Ureter (tissue), 1 donor: ENCODE results near the gene SH3BGRL2. TPM values are rescaled to one million over a fixed set of nuclear protein-coding genes. Genes with fewer than 3 reads are reported as not detected.

Experiments
- DNase-seq: peaks from one replicate; pipeline ENCODE4 v3.0.0-alpha.2; 2020; ENCODE audit warnings: low spot score
- total RNA-seq: library from RNA; stranded (reverse); gene quantifications from one replicate; pipeline ENCODE4 v1.2.4, GENCODE V29; 2023
- donor health status: DM: yes; HTN: yes; CAD: no.

SH3BGRL2 gene
- total RNA-seq, 1 donor from 2014 or later = 50.4 TPM

- no peak for DNase-seq
These were observed 68.5 kb downstream of the SH3BGRL2 start for GRCh38 chr6:79699606-79700005.

- no peak for DNase-seq
These were observed 71.6 kb downstream of the SH3BGRL2 start for GRCh38 chr6:79702691-79703090.

- no peak for DNase-seq
These were observed 73.1 kb downstream of the SH3BGRL2 start for GRCh38 chr6:79704200-79704599.

GRCh38 chr6:79705456-79705995 is 74.4 kb downstream of the SH3BGRL2 start:
- DNase-seq = no peak

- DNase-seq = no peak
These were observed 75.4 kb downstream of the SH3BGRL2 start for GRCh38 chr6:79706527-79706926.

GRCh38 chr6:79707621-79708020 is 76.5 kb downstream of the SH3BGRL2 start:
- DNase-seq = no peak

GRCh38 chr6:79708095-79708791 is 77.1 kb downstream of the SH3BGRL2 start:
- DNase-seq = no peak

GRCh38 chr6:79710127-79710526 is 79.0 kb downstream of the SH3BGRL2 start:
- no peak for DNase-seq

GRCh38 chr6:79711167-79711566 is 80.0 kb downstream of the SH3BGRL2 start:
- no peak for DNase-seq

GRCh38 chr6:79712144-79712543 is 81.0 kb downstream of the SH3BGRL2 start:
- DNase-seq = no peak

- no peak for DNase-seq
These were observed 81.5 kb downstream of the SH3BGRL2 start for GRCh38 chr6:79712616-79713135.

- DNase-seq = no peak
These were observed 82.7 kb downstream of the SH3BGRL2 start for GRCh38 chr6:79713701-79714322.

- DNase-seq = no peak
These were observed 86.9 kb downstream of the SH3BGRL2 start for GRCh38 chr6:79717989-79718388.

- no peak for DNase-seq
These were observed 87.5 kb downstream of the SH3BGRL2 start for GRCh38 chr6:79718509-79719247.

GRCh38 chr6:79719248-79719960 is 88.3 kb downstream of the SH3BGRL2 start:
- no peak for DNase-seq

GRCh38 chr6:79724816-79725215 is 93.7 kb downstream of the SH3BGRL2 start:
- DNase-seq = no peak

- DNase-seq = no peak
These were observed 100.3 kb downstream of the SH3BGRL2 start for GRCh38 chr6:79731471-79731870.

- no peak for DNase-seq
These were observed 102.3 kb downstream of the SH3BGRL2 start for GRCh38 chr6:79733388-79733787.

- no peak for DNase-seq
These were observed 103.2 kb downstream of the SH3BGRL2 start for GRCh38 chr6:79734374-79734773.

- no peak for DNase-seq
These were observed 104.1 kb downstream of the SH3BGRL2 start for GRCh38 chr6:79735183-79735582.

- DNase-seq = no peak
These were observed 106.0 kb downstream of the SH3BGRL2 start for GRCh38 chr6:79737172-79737571.

GRCh38 chr6:79742030-79742429 is 110.9 kb downstream of the SH3BGRL2 start:
- no peak for DNase-seq
